ENCODE data around the gene GOLGA8H.
"Not testable (repeated sequence)": the region's sequence is repeated elsewhere in the genome, so short reads cannot be mapped to it uniquely, and the experiment has no call there.

Gene GOLGA8H

GRCh38 chr15:30650012-30650929 lies 46.4 kb downstream of the GOLGA8H start:
- H3K36me3 ChIP-seq (ENCODE audit: control insufficient read depth, insufficient read depth, low read length) = peaks cover 48% of the 10 kb centered on the region
- no peaks in the 10 kb centered on the region for H3K9me3 ChIP-seq (ENCODE audit: control insufficient read depth, insufficient read depth, low read depth, low read length)
- H3K27ac ChIP-seq (ENCODE audit: low read depth, low read length) = no peak overlapping the region
- H3K9ac ChIP-seq (ENCODE audit: low read length) = no peak overlapping the region
- H3K27me3 ChIP-seq (ENCODE audit: control insufficient read depth, insufficient read depth, low read length) = no peaks in the 10 kb centered on the region
- H3K4me3 ChIP-seq (ENCODE audit: low read depth, low read length) = no peak overlapping the region
- H3K4me1 ChIP-seq (ENCODE audit: control insufficient read depth, insufficient read depth, low read length) = no peaks in the 10 kb centered on the region

- H3K36me3 ChIP-seq (ENCODE audit: control insufficient read depth, insufficient read depth, low read length) = peaks cover 21% of the 10 kb centered on the region
- not testable (repeated sequence) for H3K27ac ChIP-seq (ENCODE audit: low read depth, low read length); H3K9me3 ChIP-seq (ENCODE audit: control insufficient read depth, insufficient read depth, low read depth, low read length); H3K27me3 ChIP-seq (ENCODE audit: control insufficient read depth, insufficient read depth, low read length); H3K4me3 ChIP-seq (ENCODE audit: low read depth, low read length); H3K9ac ChIP-seq (ENCODE audit: low read length); H3K4me1 ChIP-seq (ENCODE audit: control insufficient read depth, insufficient read depth, low read length)
Measured at GRCh38 chr15:30661154-30661553, 57.3 kb downstream of the GOLGA8H start.

Measured in HUES6 (cell line).